ENCODE measurements around the gene LSM5.

DNA sequence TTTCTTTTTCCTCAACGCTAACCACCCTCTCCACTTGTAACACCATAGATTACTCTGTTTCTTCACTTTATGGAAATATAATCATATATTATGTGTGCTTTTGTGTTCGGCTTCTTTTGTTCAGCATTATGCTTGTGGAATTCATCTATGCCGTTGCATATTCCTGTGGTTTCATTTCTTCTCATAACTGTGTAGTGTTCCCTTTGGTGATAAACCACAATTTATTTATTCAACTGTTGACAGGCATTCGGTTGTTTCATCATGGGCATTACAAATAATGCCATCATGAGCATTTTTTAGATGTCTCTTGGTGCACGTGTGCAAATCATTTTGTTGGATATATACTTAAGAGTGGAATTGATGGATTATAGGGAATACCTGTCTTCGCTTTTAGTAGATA lies 17.2 kb upstream of the LSM5 start:
- TF ChIP-seq EZH2 (IDR thresholded peaks at IDR 0.05) (no peak), POLR2AphosphoS5 (IDR thresholded peaks at IDR 0.05; ENCODE audit: borderline replicate concordance, low read depth, low read length) (no peak)

All from SK-N-MC (cell line).